H1 (cell line): ENCODE data around the gene KIF26B.

ENCODE experiments used
- BCL11A ChIP-seq, 2 experiments: IDR thresholded peaks; one replicate each; pipeline ENCODE4 v1.6.1; 2011; ENCODE audit warnings: low read depth in 2 of 2, low read length in 2 of 2, mild to moderate bottlenecking in 2 of 2
- EZH2 ChIP-seq: fragments of 200-600 bp; sonication (generic); IDR thresholded peaks from 2 replicates; pipeline ENCODE4 v1.7.1; 2012; ENCODE audit warnings: low read depth, mild to moderate bottlenecking, moderate library complexity, low read length, inconsistent platforms; ENCODE audit not compliant: severe bottlenecking
- POU5F1 ChIP-seq: IDR thresholded peaks from 2 replicates; pipeline ENCODE4 v1.6.1; 2011; ENCODE audit warnings: low read depth, mild to moderate bottlenecking, low read length, moderate library complexity
- RXRA ChIP-seq: IDR thresholded peaks from 2 replicates; pipeline ENCODE4 v1.6.1; 2011; ENCODE audit warnings: low read depth, mild to moderate bottlenecking, low read length, moderate library complexity; ENCODE audit not compliant: insufficient read depth
- SP2 ChIP-seq: IDR thresholded peaks from 2 replicates; pipeline ENCODE4 v1.6.1; 2012; ENCODE audit warnings: mild to moderate bottlenecking, low read length, inconsistent platforms
- SUZ12 ChIP-seq: fragments of 200-600 bp; sonication (generic); IDR thresholded peaks from 2 replicates; pipeline ENCODE4 v1.6.1; 2012; ENCODE audit warnings: mild to moderate bottlenecking, inconsistent platforms, low read length, moderate library complexity, mixed read lengths
- ZNF274 ChIP-seq: IDR thresholded peaks from 2 replicates; pipeline ENCODE4 v1.7.0; 2012; ENCODE audit warnings: low read length, borderline replicate concordance; ENCODE audit errors: extremely low read depth
- TF ChIP-seq, protein P1 (sequence below), 3 experiments: IDR thresholded peaks; 1 replicate in 2 of 3; 2 replicates in 1 of 3; pipeline versions ENCODE4 v1.5.1 to v1.6.1; 2011; ENCODE audit warnings: low read length in 3 of 3, mild to moderate bottlenecking in 3 of 3, inconsistent platforms in 2 of 3, low read depth in 1 of 3, moderate library complexity in 1 of 3; ENCODE audit not compliant: insufficient read depth in 1 of 3; ENCODE audit errors: control extremely low read depth in 1 of 3

- no peak for TF ChIP-seq RXRA
- TF ChIP-seq, protein P1, sequence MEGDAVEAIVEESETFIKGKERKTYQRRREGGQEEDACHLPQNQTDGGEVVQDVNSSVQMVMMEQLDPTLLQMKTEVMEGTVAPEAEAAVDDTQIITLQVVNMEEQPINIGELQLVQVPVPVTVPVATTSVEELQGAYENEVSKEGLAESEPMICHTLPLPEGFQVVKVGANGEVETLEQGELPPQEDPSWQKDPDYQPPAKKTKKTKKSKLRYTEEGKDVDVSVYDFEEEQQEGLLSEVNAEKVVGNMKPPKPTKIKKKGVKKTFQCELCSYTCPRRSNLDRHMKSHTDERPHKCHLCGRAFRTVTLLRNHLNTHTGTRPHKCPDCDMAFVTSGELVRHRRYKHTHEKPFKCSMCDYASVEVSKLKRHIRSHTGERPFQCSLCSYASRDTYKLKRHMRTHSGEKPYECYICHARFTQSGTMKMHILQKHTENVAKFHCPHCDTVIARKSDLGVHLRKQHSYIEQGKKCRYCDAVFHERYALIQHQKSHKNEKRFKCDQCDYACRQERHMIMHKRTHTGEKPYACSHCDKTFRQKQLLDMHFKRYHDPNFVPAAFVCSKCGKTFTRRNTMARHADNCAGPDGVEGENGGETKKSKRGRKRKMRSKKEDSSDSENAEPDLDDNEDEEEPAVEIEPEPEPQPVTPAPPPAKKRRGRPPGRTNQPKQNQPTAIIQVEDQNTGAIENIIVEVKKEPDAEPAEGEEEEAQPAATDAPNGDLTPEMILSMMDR (IDR thresholded peaks at IDR 0.05; ENCODE audit: control extremely low read depth in 1 of 3, insufficient read depth in 1 of 3, low read depth in 1 of 3, low read length in 3 of 3) = no peak
- TF ChIP-seq SP2 = no peak
- no peak for TF ChIP-seq POU5F1
- no peak for TF ChIP-seq BCL11A (IDR thresholded peaks at IDR 0.05; ENCODE audit: low read depth in 2 of 2, low read length in 2 of 2)
- TF ChIP-seq SUZ12 = no peak
- no peak for TF ChIP-seq EZH2
- TF ChIP-seq ZNF274 = no peak
Measured at GRCh38 chr1:245160288-245160687, 5.5 kb downstream of the KIF26B start.
